Panc1 (cell line): Measurements from ENCODE around the gene CDK8.

ENCODE experiments used
- POLR2AphosphoS5 ChIP-seq: IDR thresholded peaks from 2 replicates; pipeline ENCODE4 v1.6.1; 2012; ENCODE audit warnings: mild to moderate bottlenecking, low read depth, low read length, moderate library complexity
- REST ChIP-seq, 2 experiments: IDR thresholded peaks; 2 replicates each; pipeline ENCODE4 v1.6.1; 2011 to 2012; ENCODE audit warnings: low read depth in 2 of 2, control low read depth in 1 of 2, low read length in 1 of 2, mild to moderate bottlenecking in 1 of 2, moderate library complexity in 1 of 2; ENCODE audit not compliant: insufficient read depth in 1 of 2
- TCF7L2 ChIP-seq: IDR thresholded peaks from 2 replicates; pipeline ENCODE4 v1.6.1; 2011; ENCODE audit warnings: mild to moderate bottlenecking, low read depth, low read length, inconsistent platforms
- TF ChIP-seq, protein P1 (sequence below): fragments of 450-650 bp; IDR thresholded peaks from 2 replicates; pipeline ENCODE4 v1.5.1; 2017; ENCODE audit warnings: mild to moderate bottlenecking

- TF ChIP-seq, protein P1, sequence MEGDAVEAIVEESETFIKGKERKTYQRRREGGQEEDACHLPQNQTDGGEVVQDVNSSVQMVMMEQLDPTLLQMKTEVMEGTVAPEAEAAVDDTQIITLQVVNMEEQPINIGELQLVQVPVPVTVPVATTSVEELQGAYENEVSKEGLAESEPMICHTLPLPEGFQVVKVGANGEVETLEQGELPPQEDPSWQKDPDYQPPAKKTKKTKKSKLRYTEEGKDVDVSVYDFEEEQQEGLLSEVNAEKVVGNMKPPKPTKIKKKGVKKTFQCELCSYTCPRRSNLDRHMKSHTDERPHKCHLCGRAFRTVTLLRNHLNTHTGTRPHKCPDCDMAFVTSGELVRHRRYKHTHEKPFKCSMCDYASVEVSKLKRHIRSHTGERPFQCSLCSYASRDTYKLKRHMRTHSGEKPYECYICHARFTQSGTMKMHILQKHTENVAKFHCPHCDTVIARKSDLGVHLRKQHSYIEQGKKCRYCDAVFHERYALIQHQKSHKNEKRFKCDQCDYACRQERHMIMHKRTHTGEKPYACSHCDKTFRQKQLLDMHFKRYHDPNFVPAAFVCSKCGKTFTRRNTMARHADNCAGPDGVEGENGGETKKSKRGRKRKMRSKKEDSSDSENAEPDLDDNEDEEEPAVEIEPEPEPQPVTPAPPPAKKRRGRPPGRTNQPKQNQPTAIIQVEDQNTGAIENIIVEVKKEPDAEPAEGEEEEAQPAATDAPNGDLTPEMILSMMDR: no peak
- TF ChIP-seq POLR2AphosphoS5 (no peak), TCF7L2 (no peak), REST (IDR thresholded peaks at IDR 0.05; ENCODE audit: insufficient read depth in 1 of 2, low read depth in 2 of 2, low read length in 1 of 2) (no peak)
These were observed 159.2 kb downstream of the CDK8 start for GRCh38 chr13:26412936-26413716.
